ENCODE data around the gene FERMT2. TPM values are rescaled to one million over a fixed set of nuclear protein-coding genes. Genes with fewer than 3 reads are reported as not detected.

FERMT2 gene
- total and polyA plus RNA-seq, 8 donors = 25.9 to 213 (median 63.3) TPM

- H3K27ac ChIP-seq = peak overlapping the region in 4 of 5 donors; percentile 60 to 99 (median 86)
- peaks cover 7 to 23% (median 13%) of the 10 kb centered on the region in 4 donors for H3K4me1 ChIP-seq
- no peaks in the 10 kb centered on the region for H3K9me3 ChIP-seq
- intact Hi-C loops (cut with DNase I; ENCODE audit: low total_unique reads) = no loop called here
- H3K4me3 ChIP-seq = peak overlapping the region in 2 of 4 donors; percentile 16 to 26
- H3K36me3 ChIP-seq = no peaks in the 10 kb centered on the region
- DNase-seq = peak in 1 of 2 donors; percentile 60
- H3K27me3 ChIP-seq = peaks cover 0 to 21% (median 10%) of the 10 kb centered on the region in 3 donors
- TF ChIP-seq EP300 (IDR thresholded peaks at IDR 0.05) (no peak), POLR2AphosphoS5 (IDR thresholded peaks at IDR 0.05) (peak in 2 of 3 donors; percentile 31 to 74)
- WGBS, 5 donors = 79 to 86% (median 81%) methylated on average over 6 of the region's 6 CpGs
These were observed 3.7 kb upstream of the FERMT2 start for GRCh38 chr14:52954346-52955214.

GRCh38 chr14:52951681-52952554 lies 1.1 kb upstream of the FERMT2 start:
- H3K36me3 ChIP-seq = peaks cover 0 to 4% (median 1%) of the 10 kb centered on the region in 4 donors
- H3K9me3 ChIP-seq = no peaks in the 10 kb centered on the region
- peaks cover 0 to 25% (median 10%) of the 10 kb centered on the region in 3 donors for H3K27me3 ChIP-seq
- intact Hi-C loops (cut with DNase I; ENCODE audit: low total_unique reads) = no loop called here
- peak overlapping the region; percentile 72 to 94 (median 87) for H3K4me3 ChIP-seq
- peak overlapping the region; percentile 89 to 99 (median 97) for H3K27ac ChIP-seq
- DNase-seq = peak; percentile 43 to 85
- WGBS, 5 donors = 2 to 7% (median 4%) methylated on average over 15 of the region's 15 CpGs
- TF ChIP-seq POLR2A (IDR thresholded peaks at IDR 0.05) = no peak
- TF ChIP-seq CTCF (IDR thresholded peaks at IDR 0.05) = peak in 3 of 7 experiments; percentile 32 to 38 (median 38)
- H3K4me1 ChIP-seq = peaks cover 8 to 45% (median 25%) of the 10 kb centered on the region in 4 donors

GRCh38 chr14:52950410-52950897 lies 396 bp downstream of the FERMT2 start:
- peak overlapping the region; percentile 89 to 99 (median 97) for H3K27ac ChIP-seq
- peak overlapping the region; percentile 72 to 94 (median 87) for H3K4me3 ChIP-seq
- peak; percentile 35 to 82 for DNase-seq
- peaks cover 0 to 9% (median 5%) of the 10 kb centered on the region in 4 donors for H3K36me3 ChIP-seq
- TF ChIP-seq POLR2AphosphoS5 (IDR thresholded peaks at IDR 0.05) = peak; percentile 22 to 66 (median 62)
- no peak for TF ChIP-seq CTCF (IDR thresholded peaks at IDR 0.05)
- H3K27me3 ChIP-seq = peaks cover 0 to 25% (median 10%) of the 10 kb centered on the region in 3 donors
- 0 to 1% (median 1%) methylated on average over 16 to 56 of the region's 56 CpGs for WGBS, 5 donors
- intact Hi-C loops (cut with DNase I; ENCODE audit: low total_unique reads) = no loop called here
- no peaks in the 10 kb centered on the region for H3K9me3 ChIP-seq
- peaks cover 8 to 52% (median 32%) of the 10 kb centered on the region in 4 donors for H3K4me1 ChIP-seq

GRCh38 chr14:52949711-52950409 lies 990 bp downstream of the FERMT2 start:
- intact Hi-C loops (cut with DNase I; ENCODE audit: low total_unique reads) = no loop called here
- Histone ChIP-seq H3K27ac (peak overlapping the region; percentile 89 to 99 (median 97)), H3K4me1 (peaks cover 8 to 57% (median 35%) of the 10 kb centered on the region in 4 donors), H3K36me3 (peaks cover 0 to 9% (median 5%) of the 10 kb centered on the region in 4 donors), H3K9me3 (no peaks in the 10 kb centered on the region), H3K27me3 (peaks cover 0 to 25% (median 10%) of the 10 kb centered on the region in 3 donors), H3K4me3 (peak overlapping the region; percentile 72 to 94 (median 87))
- WGBS, 5 donors = 1 to 3% (median 2%) methylated on average over 24 of the region's 24 CpGs
- peak in 1 of 2 donors; percentile 78 for DNase-seq
- TF ChIP-seq CTCF (IDR thresholded peaks at IDR 0.05) = no peak
- no peak for TF ChIP-seq EP300 (IDR thresholded peaks at IDR 0.05)
- peak in 1 of 4 donors; percentile 40 for TF ChIP-seq POLR2A (IDR thresholded peaks at IDR 0.05)
- TF ChIP-seq POLR2AphosphoS5 (IDR thresholded peaks at IDR 0.05) = peak in 1 of 3 donors; percentile 26
